DMS 273 (cell line): ENCODE results near the gene THPO.

Experiments
- DNase-seq: peaks from one replicate; lab custom pipeline; 2025; ENCODE audit not compliant: unreplicated experiment; lab: John Stamatoyannopoulos, UW

THPO gene

GRCh38 chr3:184377882-184378445, at the start of gene THPO:
Gene THPO (minus strand): TSS chr3:184378207. CDS start chr3:184376259, 1,948 bp downstream.
- no peak for DNase-seq

- no peak for DNase-seq
Observed at GRCh38 chr3:184426691-184427141, 48.7 kb upstream of the THPO start.

GRCh38 chr3:184423561-184423960, 45.6 kb upstream of the THPO start:
- DNase-seq, result no peak

- peak; percentile 64 for DNase-seq
Observed at GRCh38 chr3:184419171-184419570, 41.2 kb upstream of the THPO start.

- peak; percentile 92 for DNase-seq
Observed at GRCh38 chr3:184417619-184418327, 39.8 kb upstream of the THPO start.

GRCh38 chr3:184415203-184415490, 37.1 kb upstream of the THPO start:
- no peak for DNase-seq

- DNase-seq, result no peak
Observed at GRCh38 chr3:184414418-184415202, 36.6 kb upstream of the THPO start.

- no peak for DNase-seq
Observed at GRCh38 chr3:184409946-184410500, 32.0 kb upstream of the THPO start.

GRCh38 chr3:184409331-184409926, 31.4 kb upstream of the THPO start:
- no peak for DNase-seq

GRCh38 chr3:184405075-184406030, 27.3 kb upstream of the THPO start:
- DNase-seq, result no peak

GRCh38 chr3:184399410-184399809, 21.4 kb upstream of the THPO start:
- DNase-seq, result peak; percentile 29

GRCh38 chr3:184395320-184395660, 17.3 kb upstream of the THPO start:
- DNase-seq, result peak; percentile 46

- DNase-seq, result no peak
Observed at GRCh38 chr3:184391266-184391665, 13.3 kb upstream of the THPO start.

- no peak for DNase-seq
Observed at GRCh38 chr3:184389935-184390528, 12.0 kb upstream of the THPO start.

GRCh38 chr3:184389384-184389783, 11.4 kb upstream of the THPO start:
- DNase-seq, result no peak

GRCh38 chr3:184388936-184389230, 10.9 kb upstream of the THPO start:
- no peak for DNase-seq

- no peak for DNase-seq
Observed at GRCh38 chr3:184388164-184388935, 10.3 kb upstream of the THPO start.

- DNase-seq, result no peak
Observed at GRCh38 chr3:184387174-184387714, 9.2 kb upstream of the THPO start.
